GM21717 (cell line): ENCODE data around the gene SETD1A.
"Not testable (repeated sequence)": the region's sequence is repeated elsewhere in the genome, so short reads cannot be mapped to it uniquely, and the experiment has no call there.

Source experiments
- ATAC-seq: cut with Tn5 transposase; IDR thresholded peaks from one replicate; pipeline ENCODE4 v1.9.1; 2021; ENCODE audit warnings: mild to moderate bottlenecking, moderate library complexity; ENCODE audit not compliant: unreplicated experiment

SETD1A gene

DNA sequence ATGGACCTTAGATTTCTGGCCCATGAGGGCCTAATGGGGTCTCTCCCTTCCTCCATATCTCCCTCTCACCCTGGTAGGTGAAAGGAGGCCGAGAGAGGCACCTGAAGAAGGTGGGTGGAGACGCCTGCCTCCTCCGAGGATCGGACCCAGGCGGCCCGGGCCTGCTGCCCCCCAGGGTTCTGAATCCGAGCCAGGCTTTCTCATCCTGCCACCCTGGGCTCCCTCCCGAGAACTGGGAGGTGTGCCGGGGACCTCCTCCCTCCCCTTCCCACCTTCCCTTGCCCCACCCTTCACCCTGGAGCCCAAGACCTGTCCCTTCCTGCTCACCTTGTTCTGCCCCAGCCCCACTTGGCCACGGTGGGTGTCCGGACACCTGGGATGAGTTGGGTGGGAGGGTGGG lies 29.2 kb upstream of the SETD1A start:
- no peak for ATAC-seq

DNA sequence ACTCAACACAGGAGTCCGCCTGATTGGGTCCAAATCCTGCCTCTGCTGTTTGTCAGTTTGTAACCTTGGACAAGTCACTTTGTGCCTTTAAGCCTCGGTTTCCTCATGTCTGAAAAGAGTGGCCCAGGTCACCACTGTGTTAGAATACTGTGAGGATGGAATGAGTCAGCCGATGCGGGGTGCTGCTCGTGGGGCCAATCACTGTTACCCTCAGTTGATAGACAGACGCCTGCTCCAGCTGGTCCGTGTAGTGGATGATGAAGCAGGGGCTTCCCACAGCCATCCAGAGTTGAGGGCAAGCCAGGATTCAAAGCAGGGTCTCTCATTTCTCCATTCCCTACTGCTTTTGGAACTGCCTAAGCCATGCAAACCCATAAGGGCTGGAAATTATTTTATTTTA lies 28.4 kb upstream of the SETD1A start:
- ATAC-seq = no peak

DNA sequence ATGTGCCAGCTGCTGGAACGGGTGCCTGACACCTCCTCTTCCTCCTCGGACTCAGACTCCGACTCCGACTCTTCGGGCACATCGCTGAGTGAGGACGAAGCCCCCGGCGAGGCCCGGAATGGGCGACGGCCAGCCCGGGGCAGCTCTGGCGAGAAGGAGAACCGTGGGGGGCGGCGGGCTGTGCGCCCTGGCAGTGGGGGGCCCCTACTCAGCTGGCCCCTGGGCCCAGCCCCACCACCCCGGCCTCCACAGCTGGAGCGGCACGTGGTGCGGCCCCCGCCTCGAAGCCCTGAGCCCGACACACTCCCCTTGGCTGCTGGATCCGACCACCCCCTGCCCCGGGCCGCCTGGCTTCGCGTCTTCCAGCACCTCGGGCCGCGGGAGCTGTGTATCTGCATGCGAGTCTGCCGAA lies 27.4 kb upstream of the SETD1A start:
- no peak for ATAC-seq

DNA sequence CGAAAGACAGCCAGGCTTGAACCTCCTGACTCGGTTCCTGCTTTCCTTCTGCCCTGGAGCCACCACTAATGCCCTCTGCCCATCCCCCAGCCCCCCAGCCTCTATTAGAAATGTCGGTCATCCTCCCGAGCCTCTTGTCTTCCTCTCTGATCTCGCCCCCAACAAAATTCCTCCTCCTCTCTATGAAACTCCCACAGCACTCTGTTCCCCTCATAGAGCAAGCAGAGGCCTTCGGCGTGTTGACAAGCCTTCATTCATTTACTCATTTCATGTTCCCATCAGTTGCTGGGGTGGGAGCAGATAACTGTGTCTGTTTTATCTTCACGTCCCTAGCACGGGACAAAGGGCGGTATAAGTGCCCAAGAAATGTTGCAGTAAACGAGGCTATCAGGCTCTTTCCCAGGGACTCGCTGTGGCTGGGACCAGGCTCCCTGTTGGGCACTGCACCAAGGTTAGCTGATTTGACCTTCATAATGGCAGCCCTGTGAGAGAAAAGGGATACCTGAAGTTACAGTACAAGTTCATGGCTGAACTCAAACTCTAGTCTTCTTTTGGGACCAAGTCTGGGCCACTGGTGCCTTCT lies 26.4 kb upstream of the SETD1A start:
- no peak for ATAC-seq

DNA sequence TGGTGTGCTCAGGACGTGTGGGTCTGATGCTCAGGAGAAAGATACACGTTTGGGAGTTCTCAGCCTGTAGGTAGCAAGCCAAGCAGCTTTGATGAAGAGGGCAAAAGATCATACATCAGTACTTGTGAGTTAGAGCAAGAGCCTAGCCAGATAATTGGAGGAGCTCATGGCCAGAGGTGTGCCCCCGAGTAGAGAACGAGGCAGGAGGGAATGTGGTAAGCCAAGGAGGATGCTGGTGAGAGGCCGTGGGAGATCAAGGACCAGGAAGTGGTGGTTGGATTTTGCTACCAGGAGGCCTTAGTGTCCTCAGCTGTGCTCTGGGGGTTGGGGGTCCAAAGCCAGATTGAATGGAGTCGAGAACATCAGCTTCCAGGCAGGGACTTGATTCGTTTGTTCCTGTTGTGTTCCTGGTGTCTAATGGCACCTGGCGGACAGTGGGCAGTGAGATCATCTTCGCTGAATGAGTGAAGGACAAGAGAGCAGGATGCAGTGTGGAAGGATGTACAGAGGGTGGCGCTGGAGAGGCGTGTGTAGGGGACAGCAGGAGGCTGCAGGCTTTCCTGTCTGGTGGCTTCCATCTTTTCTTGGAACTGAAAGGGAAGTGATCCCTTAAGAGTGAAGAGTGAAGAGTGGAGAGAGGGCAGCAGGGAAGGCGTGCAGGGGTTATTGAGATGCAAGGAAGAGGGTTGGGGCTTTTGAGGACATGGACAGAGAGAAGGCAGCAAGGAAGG lies 22.6 kb upstream of the SETD1A start:
- ATAC-seq = no peak

DNA sequence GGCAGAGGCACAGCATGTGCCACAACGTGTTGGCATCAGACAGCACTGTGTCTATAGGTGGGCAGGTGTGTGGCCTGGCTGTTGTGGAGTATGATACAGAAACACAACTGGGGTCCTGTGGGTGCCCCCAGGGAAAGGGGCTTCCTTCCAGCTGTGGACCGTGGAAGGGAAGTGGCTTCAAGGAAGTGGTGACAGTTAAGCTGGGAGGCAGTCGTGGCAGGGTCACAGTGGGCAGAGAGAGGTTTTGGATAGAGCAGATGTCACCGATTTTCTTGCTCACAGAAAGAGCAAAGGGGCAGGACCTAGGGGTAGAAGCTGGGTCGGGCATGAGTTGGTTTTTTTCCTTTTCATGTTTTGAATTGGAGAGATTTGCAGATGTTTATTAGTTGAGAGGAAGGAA lies 19.9 kb upstream of the SETD1A start:
- no peak for ATAC-seq

DNA sequence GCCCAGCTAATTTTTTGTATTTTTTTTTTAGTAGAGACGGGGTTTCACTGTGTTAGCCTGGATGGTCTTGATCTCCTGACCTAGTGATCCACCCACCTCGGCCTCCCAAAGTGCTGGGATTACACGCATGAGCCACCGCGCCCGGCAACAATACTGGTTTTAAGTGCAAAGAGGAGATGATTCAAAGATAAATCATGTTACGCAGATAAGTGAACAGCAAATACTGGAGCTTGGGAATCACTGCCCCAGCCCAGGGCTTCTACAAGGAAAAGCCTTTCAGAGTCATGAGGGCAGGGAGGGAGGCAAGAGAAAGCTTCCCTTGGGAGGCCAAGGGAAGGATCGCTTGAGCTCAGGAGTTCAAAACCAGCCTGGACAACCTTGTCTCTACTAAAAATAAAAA lies 18.0 kb upstream of the SETD1A start:
- ATAC-seq = not testable (repeated sequence)

DNA sequence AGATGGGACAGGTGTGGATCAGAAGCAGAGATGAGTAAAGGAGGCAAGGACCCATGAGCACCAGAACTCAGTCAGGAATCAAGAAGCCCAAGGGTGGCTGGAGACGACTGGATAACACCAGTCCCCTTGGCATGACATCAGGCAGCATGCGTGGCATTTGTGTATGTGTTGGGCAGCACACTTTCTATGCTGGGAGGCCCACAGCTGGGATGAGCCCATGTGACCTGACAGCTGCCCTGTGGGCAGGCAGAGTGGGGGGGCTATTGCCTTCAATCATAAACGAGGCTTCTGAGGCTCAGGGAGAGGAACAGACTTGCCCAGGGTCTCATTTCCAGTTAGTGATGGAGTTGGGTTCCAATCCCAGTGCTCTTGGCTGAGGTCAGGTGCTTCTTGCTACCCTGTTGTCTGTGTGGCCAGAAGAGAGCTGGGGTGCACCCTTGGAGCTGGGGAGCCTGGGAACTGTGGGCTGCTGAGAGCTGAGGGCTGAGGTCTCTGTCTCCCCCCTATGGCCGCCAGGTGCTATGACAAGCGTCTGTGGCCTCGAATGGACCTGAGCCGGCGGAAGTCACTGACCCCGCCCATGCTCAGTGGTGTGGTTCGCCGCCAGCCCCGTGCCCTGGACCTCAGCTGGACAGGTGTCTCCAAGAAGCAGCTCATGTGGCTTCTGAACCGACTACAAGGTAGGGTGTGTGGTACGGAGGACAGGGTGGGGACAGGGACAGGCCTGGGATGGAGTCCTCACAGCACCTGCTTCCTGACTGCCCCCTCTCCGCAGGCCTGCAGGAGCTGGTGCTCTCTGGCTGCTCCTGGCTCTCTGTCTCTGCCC lies 15.7 kb upstream of the SETD1A start:
- ATAC-seq = peak; percentile 85

DNA sequence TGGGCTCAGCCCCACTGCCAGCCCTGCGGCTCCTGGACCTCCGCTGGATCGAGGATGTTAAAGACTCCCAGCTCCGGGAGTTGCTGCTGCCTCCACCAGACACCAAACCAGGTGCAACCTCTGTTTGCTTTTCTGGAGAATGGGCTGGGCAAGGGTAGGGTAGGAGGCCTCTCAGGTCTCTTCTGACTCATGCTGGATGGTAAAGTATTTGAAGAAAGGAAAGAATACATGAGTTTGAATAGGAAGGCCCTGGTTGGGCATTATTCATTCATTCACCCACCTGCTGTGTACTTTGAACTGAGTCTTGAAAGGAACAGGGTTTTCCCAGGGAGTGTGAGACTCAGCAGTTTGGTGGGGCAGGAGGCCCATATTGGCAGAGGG lies 15.1 kb upstream of the SETD1A start:
- ATAC-seq = no peak

DNA sequence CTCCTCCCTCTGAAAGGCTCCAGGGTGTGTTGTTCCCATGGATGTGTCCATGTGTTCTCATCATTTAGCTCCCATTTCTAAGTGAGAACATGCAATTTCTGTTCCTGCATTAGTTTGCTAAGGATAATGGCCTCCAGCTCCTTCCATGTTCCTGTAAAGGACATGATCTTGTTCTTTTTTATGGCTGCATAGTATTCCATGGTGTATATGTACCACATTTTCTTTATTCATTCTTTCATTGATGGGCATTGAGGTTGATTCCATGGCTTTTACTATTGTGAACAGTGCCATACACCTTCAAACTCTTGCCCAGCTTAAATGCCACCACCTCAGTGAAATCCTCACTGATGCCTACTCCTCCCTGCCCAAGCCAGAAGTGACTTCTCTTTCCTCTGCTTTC lies 13.2 kb upstream of the SETD1A start:
- no peak for ATAC-seq

DNA sequence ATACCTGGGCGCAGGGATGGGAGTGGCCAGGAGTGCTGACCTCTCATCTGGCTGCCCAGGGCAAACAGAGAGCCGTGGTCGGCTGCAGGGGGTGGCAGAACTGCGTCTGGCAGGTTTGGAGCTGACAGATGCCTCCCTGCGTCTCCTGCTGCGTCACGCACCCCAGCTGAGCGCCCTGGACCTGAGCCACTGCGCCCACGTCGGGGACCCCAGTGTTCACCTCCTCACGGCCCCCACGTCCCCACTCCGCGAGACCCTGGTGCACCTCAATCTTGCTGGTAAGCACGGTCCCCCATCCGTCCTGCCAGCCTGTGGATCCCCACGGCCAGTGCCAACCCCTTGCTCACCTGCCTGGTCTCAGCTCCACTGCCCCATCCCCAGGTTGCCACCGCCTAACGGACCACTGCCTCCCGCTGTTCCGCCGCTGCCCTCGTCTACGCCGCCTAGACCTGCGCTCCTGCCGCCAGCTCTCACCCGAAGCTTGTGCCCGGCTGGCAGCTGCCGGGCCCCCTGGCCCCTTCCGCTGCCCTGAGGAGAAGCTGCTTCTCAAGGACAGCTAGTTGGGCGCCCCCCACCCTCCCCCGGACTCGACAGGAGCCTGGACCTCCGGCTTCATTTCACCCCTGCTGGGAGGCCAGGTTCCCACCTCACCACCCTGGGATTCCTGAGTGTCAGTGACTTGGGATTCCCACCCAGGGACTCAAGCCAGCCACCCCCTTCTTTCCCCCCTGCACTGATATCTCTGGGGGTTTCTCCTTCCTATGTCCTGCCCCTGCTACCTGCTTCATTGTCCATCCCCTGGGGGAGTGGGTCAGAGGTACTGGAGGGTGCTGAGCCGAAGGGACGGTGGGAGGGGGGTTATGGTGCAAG lies 10.6 kb upstream of the SETD1A start:
- ATAC-seq = no peak

DNA sequence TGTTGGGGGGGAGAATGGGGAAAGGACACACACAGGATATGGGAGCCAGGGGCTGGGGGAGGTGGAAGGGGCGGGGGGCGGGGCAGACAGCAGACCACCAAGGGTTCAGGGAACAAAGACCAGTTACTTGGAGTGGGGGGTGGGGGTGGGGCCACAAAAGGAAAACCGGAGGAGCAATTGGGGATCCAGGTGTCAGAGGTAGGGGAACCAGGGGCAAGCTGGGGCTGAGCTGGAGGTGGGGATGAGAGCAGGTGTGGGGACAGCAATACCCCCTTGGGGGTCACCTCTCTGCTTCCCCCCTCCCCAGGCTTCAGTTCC lies 10.1 kb upstream of the SETD1A start:
- no peak for ATAC-seq

DNA sequence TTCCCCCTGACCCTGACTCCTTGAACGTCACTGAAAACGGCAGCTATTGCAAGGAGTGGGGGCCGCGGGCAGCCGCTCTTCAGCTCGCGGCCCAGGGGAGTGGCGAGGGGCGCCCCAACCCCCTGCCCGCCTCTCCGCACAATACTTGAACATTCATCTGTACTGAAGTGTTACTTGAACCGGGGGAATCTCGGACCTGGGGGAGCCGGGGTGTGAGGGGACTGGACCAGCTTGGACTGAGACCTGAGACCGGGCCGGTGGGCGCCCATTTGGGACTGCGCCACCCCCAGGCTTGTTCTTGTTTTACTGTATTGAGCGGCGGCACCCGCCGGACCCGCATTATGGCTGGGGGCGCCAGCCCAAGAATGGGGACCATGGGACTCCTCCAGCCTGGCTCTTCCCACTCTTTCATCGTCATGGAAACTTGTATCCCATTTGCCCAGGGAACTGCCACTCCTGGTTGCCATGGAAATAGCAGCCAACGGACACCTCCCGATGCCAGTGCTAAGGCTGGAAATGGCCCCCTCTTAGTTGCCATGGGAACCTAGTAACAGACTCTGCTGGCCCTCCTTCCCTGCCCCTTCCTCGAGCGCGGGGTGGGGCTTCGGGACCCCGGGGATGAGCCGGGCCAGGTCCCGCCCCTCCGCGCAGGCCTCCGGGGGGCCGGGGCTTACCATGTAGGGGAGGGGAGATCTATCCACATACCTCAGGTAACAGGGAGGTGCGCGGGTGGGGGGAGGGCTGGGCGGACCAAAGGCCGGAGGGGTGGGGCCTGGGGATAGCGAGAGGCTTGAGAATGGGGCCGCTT lies 9.5 kb upstream of the SETD1A start:
- no peak for ATAC-seq

DNA sequence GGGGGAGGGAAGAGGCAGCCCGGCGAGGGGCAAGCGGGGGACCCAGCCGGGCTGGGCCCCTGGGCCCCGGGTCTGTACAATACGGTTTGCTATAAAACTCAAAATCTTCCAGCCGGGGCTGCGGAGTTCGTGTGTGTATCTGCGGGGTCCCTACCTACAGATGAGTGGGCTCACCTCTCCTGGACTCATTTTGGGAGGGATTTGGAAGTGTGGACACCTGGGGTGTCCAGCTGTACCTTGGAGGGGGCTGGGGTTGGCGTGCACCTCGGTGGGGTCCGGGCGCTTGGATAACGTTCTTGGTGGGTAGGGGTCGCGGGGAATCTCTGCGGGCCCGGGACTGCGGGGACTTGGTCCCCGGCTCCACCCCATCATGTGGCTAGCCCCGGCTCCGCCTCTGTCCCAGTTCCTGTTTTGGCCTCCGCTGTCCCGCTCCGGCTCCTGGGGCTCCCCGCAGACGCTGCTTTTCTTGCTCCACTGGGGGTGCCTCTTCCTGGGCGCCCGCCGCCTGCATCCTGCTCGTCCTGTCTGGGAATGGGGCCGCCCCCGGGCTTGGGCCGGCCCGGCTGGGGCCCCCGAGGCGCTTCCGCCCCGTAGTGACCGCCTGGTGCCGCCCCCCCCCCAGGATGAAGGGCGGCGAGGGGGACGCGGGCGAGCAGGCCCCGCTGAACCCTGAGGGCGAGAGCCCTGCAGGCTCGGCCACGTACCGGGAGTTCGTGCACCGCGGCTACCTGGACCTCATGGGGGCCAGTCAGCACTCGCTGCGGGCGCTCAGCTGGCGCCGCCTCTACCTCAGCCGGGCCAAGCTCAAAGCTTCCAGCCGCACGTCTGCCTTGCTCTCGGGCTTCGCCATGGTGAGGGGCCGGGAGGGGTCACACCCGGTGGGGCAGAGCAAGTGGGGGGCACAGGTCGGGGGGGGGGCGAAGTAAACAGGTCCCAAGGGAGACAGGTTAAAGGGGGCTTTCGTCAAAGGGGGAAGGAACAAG lies 8.6 kb upstream of the SETD1A start, which contains the start of gene ORAI3:
TSS of gene ORAI3 (plus strand) at position 402 of the 983 bp plus-strand sequence. CDS start at position 624, 222 bp downstream.
- ATAC-seq = peak; percentile 52

DNA sequence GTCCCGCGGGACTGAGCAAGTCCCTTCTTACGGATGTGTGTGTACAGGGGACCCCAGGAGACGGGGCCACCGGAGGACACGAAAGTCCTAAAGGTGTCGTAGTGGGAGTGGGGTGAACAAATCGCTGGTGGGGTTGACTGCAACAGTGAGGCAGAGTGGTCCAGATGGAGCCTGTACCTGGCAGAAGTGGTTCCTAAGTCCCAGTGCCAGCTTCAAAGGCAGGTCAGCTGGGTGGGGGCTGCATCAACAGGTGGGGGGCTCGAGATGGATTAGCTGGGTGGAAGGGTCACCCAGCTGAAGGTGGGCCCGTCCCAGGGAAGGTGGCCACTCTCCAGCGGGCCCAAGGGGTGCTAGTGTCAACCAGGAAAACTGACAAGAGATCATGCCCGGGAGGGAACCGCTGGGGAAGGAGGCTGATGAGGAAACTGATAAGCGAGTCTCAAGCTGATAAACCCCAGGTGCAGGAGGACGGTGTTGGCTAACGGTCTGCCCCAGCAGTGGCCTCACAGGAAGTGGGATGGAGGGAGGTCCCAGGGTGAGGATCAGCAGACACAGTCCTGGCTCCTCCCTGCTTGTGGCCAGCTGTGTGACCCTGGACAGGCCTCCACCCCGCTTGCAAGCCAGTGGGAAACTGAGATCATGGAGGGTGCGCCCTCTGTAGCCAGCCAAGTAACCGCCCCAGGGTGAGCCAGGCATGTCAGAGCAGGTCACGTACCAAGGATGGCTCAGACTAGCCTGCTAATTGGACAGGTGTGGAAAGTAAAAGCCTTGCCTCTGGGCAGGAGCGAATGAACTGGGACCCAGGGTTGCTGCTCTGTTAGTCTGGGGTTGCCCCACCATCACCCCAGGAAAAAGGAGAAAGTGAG lies 7.7 kb upstream of the SETD1A start:
- ATAC-seq = peak; percentile 47

DNA sequence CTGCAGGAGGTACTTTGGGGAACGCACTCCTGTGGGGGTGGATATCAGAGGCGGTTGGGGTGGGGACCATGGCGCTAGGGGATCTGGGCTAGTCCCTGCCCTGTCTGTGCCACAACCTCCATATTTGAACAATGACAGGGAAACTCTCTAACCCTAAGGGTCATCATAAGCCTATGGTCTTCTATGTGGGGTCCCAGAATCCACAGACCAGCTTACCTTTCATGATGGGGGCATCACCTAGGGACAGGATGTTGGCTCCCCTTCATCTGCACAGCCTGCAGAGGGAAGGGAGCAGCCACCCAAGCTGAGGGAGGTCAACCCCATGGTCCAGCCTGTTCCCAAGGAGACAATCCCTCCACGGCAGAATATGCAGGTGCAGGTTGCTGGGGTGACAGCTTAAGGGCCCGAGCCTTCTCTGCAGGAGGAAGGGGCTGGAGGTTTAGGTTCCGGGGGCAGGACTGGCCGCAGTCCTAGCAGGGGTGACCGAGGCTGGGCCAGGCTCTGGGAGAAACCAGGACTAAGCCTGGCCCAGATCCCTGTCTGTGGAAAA lies 7.0 kb upstream of the SETD1A start:
- no peak for ATAC-seq

DNA sequence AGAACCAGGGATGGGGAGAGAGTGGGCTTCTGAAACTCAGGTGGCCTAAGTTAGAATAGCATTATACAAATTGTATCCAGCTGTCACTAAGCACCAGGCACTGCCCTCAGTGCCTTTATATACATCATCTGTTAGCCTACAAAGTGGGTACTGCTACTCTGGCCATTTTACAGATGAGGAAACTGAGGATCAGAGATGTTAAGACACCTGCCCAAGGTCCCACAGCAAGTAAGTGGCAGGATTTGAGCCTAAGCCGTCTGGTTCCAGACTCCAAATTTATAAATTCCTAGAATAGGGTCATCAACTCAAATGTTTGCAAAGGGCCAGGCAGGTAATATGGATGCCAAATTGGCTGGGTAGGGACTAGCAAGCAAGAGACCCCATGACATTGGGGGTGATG lies 6.4 kb upstream of the SETD1A start:
- ATAC-seq = no peak

DNA sequence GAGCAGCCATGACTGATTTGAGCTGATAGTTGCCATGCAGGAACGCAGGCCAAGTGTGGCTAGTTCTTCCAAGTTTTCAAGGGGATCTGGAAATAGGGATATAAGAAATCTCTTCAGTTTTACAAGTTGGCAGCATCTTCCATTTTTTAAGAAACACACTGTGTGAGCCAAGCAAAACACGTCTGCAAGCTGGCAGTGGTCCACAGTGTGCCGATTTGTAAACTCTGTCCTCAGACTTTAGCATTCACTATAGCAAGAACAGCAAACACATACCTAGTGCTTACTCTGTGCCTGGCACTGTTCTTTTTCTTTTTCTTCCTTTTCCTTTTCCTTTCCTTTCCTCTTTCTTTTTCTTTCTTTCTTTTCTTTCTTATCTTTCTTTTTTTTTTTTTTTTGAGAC lies 5.8 kb upstream of the SETD1A start:
- ATAC-seq = no peak
